ENCODE measurements around the gene PCDHA7.
"Not testable (repeated sequence)": the region's sequence is repeated elsewhere in the genome, so short reads cannot be mapped to it uniquely, and the experiment has no call there.

Gene PCDHA7

DNA sequence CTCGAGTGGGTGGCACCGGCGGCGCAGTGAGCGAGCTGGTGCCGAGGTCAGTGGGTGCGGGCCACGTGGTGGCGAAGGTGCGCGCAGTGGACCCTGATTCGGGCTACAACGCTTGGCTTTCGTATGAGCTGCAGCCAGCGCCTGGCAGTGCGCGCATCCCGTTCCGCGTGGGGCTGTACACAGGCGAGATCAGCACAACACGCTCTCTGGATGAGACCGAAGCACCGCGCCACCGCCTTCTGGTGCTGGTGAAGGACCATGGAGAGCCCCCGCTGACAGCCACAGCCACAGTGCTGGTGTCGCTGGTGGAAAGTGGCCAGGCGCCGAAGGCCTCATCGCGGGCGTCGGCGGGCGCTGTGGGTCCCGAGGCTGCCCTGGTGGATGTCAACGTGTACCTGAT, 10.6 kb upstream of the PCDHA7 start:
- no peak for DNase-seq

DNA sequence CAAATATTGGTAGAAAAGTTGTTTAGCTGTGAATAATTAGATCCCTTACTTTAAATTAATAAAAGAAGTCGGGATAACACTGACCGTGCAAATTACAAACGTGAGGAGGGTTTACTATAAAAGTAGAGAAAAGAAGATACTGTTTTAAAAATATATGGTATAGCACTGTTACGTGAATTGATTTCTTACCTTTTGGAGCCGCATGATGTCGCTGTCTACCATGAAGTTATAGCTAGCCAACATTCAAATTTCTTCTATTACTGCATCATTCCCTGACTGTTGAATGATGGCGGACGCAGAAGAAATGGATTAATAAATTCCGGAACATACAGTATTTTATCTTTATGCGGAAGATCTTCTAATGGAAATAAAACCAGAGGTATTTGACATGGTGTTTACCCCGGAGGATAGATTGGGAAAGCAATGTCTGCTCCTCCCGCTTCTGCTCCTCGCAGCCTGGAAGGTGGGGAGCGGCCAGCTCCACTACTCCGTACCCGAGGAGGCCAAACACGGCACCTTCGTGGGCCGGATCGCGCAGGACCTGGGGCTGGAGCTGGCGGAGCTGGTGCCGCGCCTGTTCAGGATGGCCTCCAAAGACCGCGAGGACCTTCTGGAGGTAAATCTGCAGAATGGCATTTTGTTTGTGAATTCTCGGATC, 6.2 kb upstream of the PCDHA7 start, which contains the start of gene PCDHA6:
PCDHA6 (plus strand) TSS at position 257 of the 658 bp plus-strand sequence; CDS start at position 389, 132 bp downstream.
- no peak for DNase-seq

DNA sequence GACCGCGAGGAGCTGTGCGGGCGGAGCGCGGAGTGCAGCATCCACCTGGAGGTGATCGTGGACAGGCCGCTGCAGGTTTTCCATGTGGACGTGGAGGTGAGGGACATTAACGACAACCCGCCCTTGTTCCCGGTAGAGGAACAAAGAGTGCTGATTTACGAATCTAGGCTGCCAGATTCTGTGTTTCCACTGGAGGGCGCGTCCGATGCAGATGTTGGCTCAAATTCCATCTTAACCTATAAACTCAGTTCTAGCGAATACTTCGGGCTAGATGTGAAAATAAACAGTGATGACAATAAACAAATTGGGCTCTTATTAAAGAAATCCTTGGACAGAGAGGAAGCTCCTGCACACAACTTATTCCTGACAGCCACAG, 5.7 kb upstream of the PCDHA7 start:
- no peak for DNase-seq

DNA sequence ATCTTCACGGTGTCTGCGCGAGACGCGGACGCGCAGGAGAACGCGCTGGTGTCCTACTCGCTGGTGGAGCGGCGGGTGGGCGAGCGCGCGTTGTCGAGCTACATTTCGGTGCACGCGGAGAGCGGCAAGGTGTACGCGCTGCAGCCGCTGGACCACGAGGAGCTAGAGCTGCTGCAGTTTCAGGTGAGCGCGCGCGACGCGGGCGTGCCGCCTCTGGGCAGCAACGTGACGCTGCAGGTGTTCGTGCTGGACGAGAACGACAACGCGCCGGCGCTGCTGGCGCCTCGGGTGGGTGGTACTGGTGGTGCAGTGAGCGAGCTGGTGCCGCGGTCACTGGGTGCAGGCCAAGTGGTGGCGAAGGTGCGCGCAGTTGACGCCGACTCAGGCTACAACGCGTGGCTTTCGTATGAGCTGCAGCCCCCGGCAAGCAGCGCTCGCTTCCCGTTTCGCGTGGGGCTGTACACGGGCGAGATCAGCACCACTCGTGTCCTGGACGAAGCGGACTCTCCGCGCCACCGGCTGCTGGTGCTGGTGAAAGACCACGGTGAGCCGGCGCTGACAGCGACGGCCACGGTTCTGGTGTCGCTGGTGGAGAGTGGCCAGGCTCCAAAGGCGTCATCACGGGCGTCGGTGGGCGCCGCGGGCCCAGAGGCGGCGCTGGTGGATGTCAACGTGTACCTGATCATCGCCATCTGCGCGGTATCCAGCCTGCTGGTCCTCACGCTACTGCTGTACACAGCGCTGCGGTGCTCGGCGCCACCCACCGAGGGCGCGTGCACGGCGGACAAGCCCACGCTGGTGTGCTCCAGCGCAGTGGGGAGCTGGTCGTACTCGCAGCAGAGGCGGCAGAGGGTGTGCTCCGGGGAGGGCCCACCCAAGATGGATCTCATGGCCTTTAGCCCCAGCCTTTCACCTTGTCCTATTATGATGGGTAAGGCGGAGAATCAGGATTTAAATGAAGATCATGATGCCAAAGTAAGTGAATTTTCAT, 4.3 kb upstream of the PCDHA7 start:
- not testable (repeated sequence) for DNase-seq

DNA sequence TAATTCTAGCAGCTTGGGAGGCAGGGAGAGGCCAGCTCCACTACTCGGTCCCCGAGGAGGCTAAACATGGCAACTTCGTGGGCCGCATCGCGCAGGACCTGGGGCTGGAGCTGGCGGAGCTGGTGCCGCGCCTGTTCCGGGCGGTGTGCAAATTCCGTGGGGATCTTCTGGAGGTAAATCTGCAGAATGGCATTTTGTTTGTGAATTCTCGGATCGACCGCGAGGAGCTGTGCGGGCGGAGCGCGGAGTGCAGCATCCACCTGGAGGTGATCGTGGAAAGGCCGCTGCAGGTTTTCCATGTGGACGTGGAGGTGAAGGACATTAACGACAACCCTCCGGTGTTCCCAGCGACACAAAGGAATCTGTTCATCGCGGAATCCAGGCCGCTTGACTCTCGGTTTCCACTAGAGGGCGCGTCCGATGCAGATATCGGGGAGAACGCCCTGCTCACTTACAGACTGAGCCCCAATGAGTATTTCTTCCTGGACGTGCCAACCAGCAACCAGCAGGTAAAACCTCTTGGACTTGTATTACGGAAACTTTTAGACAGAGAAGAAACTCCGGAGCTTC, 455 bp downstream of the PCDHA7 start:
- DNase-seq: not testable (repeated sequence)

DNA sequence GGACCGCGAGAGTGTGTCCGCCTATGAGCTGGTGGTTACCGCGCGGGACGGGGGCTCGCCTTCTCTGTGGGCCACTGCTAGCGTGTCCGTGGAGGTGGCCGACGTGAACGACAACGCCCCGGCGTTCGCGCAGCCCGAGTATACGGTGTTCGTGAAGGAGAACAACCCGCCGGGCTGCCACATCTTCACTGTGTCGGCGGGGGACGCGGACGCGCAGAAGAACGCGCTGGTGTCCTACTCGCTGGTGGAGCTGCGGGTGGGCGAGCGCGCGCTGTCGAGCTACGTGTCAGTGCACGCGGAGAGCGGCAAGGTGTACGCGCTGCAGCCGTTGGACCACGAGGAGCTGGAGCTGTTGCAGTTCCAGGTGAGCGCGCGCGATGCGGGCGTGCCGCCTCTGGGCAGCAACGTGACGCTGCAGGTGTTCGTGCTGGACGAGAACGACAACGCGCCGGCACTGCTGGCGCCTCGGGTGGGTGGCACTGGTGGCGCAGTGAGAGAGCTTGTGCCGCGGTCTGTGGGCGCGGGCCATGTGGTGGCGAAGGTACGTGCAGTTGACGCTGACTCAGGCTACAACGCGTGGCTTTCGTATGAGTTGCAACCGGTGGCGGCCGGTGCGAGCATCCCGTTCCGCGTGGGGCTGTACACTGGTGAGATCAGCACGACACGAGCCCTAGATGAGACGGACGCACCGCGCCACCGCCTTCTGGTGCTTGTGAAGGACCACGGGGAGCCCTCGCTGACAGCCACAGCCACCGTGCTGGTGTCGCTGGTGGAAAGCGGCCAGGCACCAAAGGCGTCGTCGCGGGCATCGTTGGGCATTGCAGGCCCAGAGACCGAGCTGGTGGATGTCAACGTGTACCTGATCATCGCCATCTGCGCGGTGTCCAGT, 1.8 kb downstream of the PCDHA7 start:
- no peak for DNase-seq

DNA sequence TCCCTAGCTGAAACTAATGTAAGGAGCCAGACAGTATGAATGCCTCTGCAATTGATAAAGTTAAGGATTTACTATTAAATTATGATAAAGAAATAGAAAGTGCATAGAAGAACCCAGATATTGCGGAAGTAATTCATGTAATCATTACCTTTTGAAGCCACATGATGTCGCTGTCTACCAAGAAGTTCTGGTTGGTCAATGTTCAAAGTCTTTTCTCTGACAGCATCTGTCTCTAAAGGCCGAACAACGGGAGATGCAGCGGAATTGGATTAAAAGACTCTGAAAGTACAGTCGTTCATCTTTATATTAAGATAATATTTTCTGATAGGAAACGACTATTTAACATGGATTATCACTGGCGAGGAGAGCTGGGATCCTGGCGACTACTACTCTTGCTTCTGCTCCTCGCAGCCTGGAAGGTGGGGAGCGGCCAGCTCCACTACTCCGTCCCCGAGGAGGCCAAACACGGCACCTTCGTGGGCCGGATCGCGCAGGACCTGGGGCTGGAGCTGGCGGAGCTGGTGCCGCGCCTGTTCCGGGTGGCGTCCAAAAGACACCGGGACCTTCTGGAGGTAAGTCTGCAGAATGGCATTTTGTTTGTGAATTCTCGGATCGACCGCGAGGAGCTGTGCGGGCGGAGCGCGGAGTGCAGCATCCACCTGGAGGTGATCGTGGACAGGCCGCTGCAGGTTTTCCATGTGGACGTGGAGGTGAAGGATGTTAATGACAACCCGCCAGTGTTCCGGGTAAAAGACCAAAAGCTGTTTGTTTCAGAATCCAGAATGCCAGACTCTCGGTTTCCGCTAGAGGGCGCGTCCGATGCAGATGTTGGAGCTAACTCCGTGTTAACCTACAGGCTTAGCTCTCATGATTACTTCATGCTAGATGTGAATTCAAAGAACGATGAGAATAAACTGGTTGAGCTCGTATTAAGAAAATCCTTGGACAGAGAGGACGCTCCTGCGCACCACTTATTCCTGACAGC, 7.2 kb downstream of the PCDHA7 start, which contains the start of gene PCDHA8:
PCDHA8 (plus strand) TSS at position 210 of the 985 bp plus-strand sequence; CDS start at position 345, 135 bp downstream.
- DNase-seq: peak; percentile 62

DNA sequence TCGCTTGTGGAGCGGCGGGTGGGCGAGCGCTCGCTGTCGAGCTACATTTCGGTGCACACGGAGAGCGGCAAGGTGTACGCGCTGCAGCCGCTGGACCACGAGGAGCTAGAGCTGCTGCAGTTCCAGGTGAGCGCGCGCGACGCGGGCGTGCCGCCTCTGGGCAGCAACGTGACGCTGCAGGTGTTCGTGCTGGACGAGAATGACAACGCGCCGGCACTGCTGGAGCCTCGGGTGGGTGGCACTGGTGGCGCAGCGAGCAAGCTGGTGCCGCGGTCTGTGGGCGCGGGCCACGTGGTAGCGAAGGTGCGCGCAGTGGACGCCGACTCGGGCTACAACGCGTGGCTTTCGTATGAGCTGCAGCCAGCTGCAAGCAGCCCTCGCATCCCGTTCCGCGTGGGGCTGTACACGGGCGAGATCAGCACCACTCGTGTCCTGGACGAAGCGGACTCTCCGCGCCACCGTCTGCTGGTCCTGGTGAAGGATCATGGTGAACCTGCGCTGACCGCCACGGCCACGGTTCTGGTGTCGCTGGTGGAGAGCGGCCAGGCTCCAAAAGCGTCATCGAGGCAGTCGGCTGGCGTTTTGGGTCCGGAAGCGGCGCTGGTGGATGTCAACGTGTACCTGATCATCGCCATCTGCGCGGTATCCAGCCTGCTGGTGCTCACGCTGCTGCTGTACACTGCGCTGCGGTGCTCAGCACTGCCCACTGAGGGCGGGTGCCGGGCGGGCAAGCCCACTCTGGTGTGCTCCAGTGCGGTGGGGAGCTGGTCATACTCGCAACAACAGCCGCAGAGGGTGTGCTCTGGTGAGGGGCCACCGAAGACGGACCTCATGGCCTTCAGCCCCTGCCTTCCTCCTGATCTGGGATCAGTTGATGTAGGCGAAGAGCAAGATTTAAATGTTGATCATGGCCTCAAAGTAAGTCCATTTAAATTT, 9.0 kb downstream of the PCDHA7 start:
- DNase-seq: no peak

DNA sequence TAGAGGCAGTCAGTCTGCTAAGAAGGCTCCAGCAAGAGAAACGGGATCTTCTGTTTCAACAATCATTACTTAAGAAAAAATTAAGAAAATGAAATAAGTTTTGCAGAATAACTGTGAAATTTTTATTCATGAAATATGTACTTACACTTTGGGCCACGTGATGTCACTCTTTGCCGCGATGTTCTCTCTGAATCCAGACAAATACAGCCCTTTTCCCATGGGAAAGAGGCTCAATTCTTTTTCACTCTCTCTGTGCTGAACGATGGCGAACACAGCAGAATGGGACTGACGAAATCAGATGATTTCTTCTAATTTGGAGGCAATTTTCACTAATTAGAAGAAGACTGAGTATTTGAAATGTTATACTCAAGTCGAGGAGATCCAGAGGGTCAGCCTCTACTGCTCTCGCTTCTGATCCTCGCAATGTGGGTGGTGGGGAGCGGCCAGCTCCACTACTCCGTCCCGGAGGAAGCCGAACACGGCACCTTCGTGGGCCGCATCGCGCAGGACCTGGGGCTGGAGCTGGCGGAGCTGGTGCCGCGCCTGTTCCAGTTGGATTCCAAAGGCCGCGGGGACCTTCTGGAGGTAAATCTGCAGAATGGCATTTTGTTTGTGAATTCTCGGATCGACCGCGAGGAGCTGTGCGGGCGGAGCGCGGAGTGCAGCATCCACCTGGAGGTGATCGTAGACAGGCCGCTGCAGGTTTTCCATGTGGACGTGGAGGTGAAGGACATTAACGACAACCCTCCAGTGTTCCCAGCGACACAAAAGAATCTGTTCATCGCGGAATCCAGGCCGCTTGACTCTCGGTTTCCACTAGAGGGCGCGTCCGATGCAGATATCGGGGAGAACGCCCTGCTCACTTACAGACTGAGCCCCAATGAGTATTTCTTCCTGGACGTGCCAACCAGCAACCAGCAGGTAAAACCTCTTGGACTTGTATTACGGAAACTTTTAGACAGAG, 14.4 kb downstream of the PCDHA7 start, which contains the start of gene PCDHA9:
PCDHA9 (plus strand) TSS at position 244 of the 964 bp plus-strand sequence; CDS start at position 358, 114 bp downstream.
- not testable (repeated sequence) for DNase-seq

DNA sequence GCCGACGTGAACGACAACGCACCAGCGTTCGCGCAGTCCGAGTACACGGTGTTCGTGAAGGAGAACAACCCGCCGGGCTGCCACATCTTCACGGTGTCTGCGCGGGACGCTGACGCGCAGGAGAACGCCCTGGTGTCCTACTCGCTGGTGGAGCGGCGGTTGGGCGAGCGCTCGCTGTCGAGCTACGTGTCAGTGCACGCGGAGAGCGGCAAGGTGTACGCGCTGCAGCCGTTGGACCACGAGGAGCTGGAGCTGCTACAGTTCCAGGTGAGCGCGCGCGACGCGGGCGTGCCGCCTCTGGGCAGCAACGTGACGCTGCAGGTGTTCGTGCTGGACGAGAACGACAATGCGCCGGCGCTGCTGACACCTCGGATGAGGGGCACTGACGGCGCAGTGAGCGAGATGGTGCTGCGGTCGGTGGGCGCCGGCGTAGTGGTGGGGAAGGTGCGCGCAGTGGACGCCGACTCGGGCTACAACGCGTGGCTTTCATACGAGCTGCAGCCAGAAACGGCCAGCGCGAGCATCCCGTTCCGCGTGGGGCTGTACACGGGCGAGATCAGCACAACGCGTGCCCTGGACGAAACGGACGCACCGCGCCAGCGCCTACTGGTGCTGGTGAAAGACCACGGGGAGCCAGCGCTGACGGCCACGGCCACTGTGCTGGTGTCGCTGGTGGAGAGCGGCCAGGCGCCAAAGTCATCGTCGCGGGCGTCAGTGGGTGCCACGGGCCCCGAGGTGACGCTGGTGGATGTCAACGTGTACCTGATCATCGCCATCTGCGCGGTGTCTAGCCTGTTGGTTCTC, 16.0 kb downstream of the PCDHA7 start:
- not testable (repeated sequence) for DNase-seq

DNA sequence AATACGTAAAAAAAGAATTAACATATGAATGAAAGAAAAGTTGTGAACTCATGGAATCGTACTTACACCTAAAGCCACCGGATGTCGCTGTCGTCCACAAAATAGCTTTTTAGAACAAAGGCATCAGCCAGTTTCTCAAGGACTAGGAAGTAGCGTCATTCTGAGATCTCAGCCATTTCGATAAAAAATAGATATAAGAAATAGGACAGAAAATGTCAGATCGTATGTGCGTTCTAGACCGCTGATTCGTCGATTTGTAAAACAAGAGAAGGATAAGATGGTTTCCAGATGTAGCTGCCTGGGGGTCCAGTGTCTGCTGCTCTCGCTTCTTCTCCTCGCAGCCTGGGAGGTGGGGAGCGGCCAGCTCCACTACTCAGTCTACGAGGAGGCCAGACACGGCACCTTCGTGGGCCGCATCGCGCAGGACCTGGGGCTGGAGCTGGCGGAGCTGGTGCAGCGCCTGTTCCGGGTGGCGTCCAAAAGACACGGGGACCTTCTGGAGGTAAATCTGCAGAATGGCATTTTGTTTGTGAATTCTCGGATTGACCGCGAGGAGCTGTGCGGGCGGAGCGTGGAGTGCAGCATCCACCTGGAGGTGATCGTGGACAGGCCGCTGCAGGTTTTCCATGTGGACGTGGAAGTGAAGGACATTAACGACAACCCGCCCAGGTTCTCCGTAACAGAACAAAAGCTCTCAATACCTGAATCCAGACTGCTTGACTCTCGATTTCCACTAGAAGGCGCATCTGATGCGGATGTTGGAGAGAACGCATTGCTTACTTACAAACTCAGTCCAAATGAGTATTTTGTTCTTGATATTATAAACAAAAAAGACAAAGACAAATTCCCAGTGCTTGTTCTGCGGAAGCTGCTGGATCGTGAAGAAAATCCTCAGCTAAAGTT, 22.0 kb downstream of the PCDHA7 start, which contains the start of gene PCDHA10:
PCDHA10 (plus strand) TSS at position 126 of the 903 bp plus-strand sequence; CDS start at position 278, 152 bp downstream.
- peak; percentile 48 for DNase-seq

DNA sequence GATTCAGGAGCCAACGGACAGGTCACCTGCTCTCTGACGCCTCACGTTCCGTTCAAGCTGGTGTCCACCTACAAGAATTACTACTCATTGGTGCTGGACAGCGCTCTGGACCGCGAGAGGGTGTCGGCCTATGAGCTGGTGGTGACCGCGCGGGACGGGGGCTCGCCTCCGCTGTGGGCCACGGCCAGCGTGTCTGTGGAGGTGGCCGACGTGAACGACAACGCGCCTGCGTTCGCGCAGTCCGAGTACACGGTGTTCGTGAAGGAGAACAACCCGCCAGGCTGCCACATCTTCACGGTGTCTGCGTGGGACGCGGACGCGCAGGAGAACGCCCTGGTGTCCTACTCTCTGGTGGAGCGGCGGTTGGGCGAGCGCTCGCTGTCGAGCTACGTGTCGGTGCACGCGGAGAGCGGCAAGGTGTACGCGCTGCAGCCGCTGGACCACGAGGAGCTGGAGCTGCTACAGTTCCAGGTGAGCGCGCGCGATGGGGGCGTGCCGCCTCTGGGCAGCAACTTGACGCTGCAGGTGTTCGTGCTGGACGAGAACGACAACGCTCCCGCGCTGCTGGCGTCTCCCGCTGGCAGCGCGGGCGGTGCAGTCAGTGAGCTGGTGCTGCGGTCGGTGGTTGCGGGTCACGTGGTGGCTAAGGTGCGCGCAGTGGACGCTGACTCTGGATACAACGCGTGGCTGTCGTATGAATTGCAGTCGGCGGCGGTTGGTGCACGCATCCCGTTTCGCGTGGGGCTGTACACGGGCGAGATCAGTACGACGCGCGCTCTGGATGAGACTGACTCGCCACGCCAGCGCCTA, 23.3 kb downstream of the PCDHA7 start:
- DNase-seq: no peak

DNA sequence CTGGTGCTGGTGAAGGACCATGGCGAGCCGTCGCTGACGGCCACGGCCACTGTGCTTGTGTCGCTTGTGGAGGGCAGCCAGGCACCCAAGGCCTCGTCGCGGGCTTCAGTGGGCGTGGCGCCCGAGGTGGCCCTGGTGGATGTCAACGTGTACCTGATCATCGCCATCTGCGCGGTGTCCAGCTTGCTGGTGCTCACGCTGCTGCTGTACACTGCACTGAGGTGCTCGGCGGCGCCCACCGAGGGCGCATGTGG, 23.8 kb downstream of the PCDHA7 start:
- DNase-seq: no peak

DNA sequence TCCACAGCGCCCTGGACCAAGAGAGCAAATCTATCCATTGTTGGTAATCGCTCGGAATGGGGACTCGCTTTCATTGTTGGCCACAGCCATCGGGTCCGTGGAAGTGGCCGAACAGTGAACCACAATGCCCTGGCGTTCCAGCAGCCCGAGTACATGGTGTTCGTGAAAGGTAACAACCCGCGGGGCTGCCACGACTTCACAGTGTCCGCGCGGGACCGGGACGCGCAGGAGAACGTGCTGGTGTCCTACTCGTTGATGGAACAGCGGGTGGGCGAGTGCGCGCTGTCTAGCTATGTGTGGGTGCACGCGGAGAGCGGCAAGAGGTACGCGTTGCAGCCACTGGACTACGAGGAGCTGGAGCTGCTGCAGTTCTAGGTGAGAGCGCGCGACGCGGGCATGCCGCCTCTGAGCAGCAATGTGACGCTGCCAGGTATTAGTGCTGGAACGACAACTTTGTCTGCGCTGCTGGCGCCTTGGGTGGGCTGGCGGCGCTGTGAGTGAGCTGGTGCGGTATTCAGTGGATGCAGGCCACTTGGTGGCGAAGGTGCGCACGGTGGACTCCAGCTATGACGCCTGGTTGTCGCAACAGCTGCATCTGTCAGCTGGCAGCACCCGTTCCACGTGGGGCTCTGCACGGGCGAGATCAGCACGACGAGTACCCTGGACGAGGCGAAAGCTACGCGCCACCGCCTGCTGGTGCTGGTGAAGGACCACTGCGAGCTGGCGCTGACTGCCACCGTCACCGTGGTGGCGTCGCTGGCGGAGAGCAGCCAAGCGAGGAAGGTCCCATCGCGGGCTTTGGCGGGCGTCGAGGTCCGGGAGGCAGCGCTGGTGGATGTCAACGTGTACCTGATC, 28.6 kb downstream of the PCDHA7 start:
- DNase-seq: no peak
